Pancreas (tissue), 10 donors: Measurements from ENCODE around the gene MSL3. TPM values are rescaled to one million over a fixed set of nuclear protein-coding genes. Genes with fewer than 3 reads are reported as not detected.

ENCODE experiments used
- ATAC-seq, 4 donors: fragments of 200-7000 bp; cut with Tn5 transposase; one replicate each; pipeline versions ENCODE4 v1.8.0 to v1.9.1; 2020; ENCODE audit warnings: mild to moderate bottlenecking in 4 of 4, moderate library complexity in 4 of 4
- DNase-seq, 6 donors: peaks; one replicate each; pipeline ENCODE4 v3.0.0-alpha.2; 2020
- FAIRE-seq: peaks from 2 replicates; lab custom pipeline; 2012; peaks lifted over from hg19 to GRCh38; lab: Jason Lieb, UNC
- H3K27ac ChIP-seq, 4 donors: fragments of 200-600 bp; sonication (generic); 1 replicate in 3 of 4; 2 replicates in 1 of 4; pipeline versions ENCODE4 v1.5.0 to v1.8.0; 2020
- H3K27me3 ChIP-seq, 4 donors: fragments of 200-600 bp; one replicate each; pipeline ENCODE4 v1.8.0; 2021
- H3K36me3 ChIP-seq, 3 donors: fragments of 200-600 bp; sonication (generic) in 1 of 3; one replicate each; pipeline versions ENCODE4 v1.5.0 to v1.8.0; 2020 to 2021
- H3K4me1 ChIP-seq, 3 donors: fragments of 200-600 bp; one replicate each; pipeline ENCODE4 v1.8.0; 2021
- H3K4me3 ChIP-seq, 4 donors: fragments of 200-600 bp; sonication (generic) in 2 of 4; one replicate each; pipeline versions ENCODE4 v1.5.0 to v1.8.0; 2020 to 2021
- H3K9me3 ChIP-seq, 4 donors: fragments of 200-600 bp; one replicate each; pipeline ENCODE4 v1.8.0; 2021
- CTCF ChIP-seq, 4 donors: fragments of 200-600 bp; sonication (generic) in 3 of 4; IDR thresholded peaks; one replicate each; pipeline versions ENCODE4 v1.5.0 to v1.8.0; 2021; ENCODE audit warnings: antibody characterized with exemption in 4 of 4
- WGBS, 2 donors: extraction: QIAGEN DNeasy Blood & Tissue Kit; methylation state at CpG; one replicate each; pipeline ENCODE4 v1.1.7; 2013; 5-methylcytosine and 5-hydroxymethylcytosine counted together
- intact Hi-C, 3 donors: fragments of 100-400 bp; cut with DNase I; formaldehyde crosslinking; loops; one replicate each; pipeline versions ENCODE4 v1.11.1 to v1.14.2; 2022
- polyA plus RNA-seq, 2 donors: library from polyadenylated mRNA; stranded (reverse); fragments of 200-250 nt; gene quantifications; one replicate each; pipeline ENCODE4 v1.2.3, GENCODE V29; 2013
- total RNA-seq, 6 donors: library from RNA; stranded (reverse); fragmentation: NEBNext Ultra II Directional in 4 of 6; extraction: Animal tissue kit (Norgen Biotek cat#: 25700) in 4 of 6; gene quantifications; one replicate each; pipeline versions ENCODE4 v1.2.1 to v1.2.4, GENCODE V29; 2021 to 2023
- donor health status: healthy with polysubstance abuse.
- donor health status: DM: no; HTN: no; CAD: no; lungs with moderate emphysema.
- donor health status: DM: no; HTN: no; CAD: no.
- donor health status: control.
- donor health status: control.
- donor health status: Bipolar disorder and iron deficiency.
- donor health status: DM: yes; HTN: yes; CAD: no.
- donor health status: DM: no; HTN: no; CAD: no.
- donor health status: DM: no; HTN: no; CAD: no.
- donor health status: DM: yes; HTN: yes; CAD: no.

MSL3 gene
- total and polyA plus RNA-seq, 8 donors, result 6.5 to 17.8 (median 9.0) TPM

GRCh38 chrX:11754958-11755645 lies 2.9 kb upstream of the MSL3 start:
- FAIRE-seq (no peak), DNase-seq (no peak)
- intact Hi-C loops, result no loop called here

GRCh38 chrX:11755724-11756123 lies 2.3 kb upstream of the MSL3 start:
- ATAC-seq (no peak), FAIRE-seq (no peak), DNase-seq (no peak)
- Histone ChIP-seq H3K4me3 (no peak overlapping the region), H3K4me1 (no peaks in the 10 kb centered on the region), H3K36me3 (no peaks in the 10 kb centered on the region), H3K9me3 (no peaks in the 10 kb centered on the region), H3K27ac (no peak overlapping the region), H3K27me3 (no peaks in the 10 kb centered on the region)
- intact Hi-C loops, result no loop called here
- WGBS, 2 donors, result 46 to 51% methylated on average over 2 of the region's 2 CpGs
- no peak for TF ChIP-seq CTCF (IDR thresholded peaks at IDR 0.05)

More at GRCh38 chrX:11754958-11755645, 2.9 kb upstream of the MSL3 start:
- no peak for ATAC-seq
- WGBS, 2 donors, result 59 to 63% methylated on average over 18 of the region's 18 CpGs
- Histone ChIP-seq H3K36me3 (no peaks in the 10 kb centered on the region), H3K27ac (no peak overlapping the region), H3K27me3 (no peaks in the 10 kb centered on the region), H3K4me1 (no peaks in the 10 kb centered on the region), H3K9me3 (no peaks in the 10 kb centered on the region), H3K4me3 (no peak overlapping the region)
- no peak for TF ChIP-seq CTCF (IDR thresholded peaks at IDR 0.05)

- no peak for TF ChIP-seq CTCF (IDR thresholded peaks at IDR 0.05)
- Histone ChIP-seq H3K27me3 (no peaks in the 10 kb centered on the region), H3K9me3 (no peaks in the 10 kb centered on the region), H3K27ac (no peak overlapping the region), H3K4me1 (no peaks in the 10 kb centered on the region), H3K4me3 (no peak overlapping the region), H3K36me3 (no peaks in the 10 kb centered on the region)
- FAIRE-seq, result no peak
- 71 to 78% methylated on average over 15 of the region's 15 CpGs for WGBS, 2 donors
- no peak for ATAC-seq
- intact Hi-C loops, result no loop called here
- DNase-seq, result no peak
These were observed 1.4 kb upstream of the MSL3 start for GRCh38 chrX:11756354-11757318.

- H3K27me3 ChIP-seq, result no peaks in the 10 kb centered on the region
- H3K4me3 ChIP-seq, result peak overlapping the region; percentile 9 to 67 (median 48)
- FAIRE-seq, result no peak
- 7 to 33% methylated on average over 14 of the region's 14 CpGs for WGBS, 2 donors
- DNase-seq, result no peak
- intact Hi-C loops, result no loop called here
- no peaks in the 10 kb centered on the region for H3K4me1 ChIP-seq
- peak overlapping the region; percentile 57 to 83 (median 68) for H3K27ac ChIP-seq
- H3K9me3 ChIP-seq, result no peaks in the 10 kb centered on the region
- TF ChIP-seq CTCF (IDR thresholded peaks at IDR 0.05), result no peak
- ATAC-seq, result no peak
- no peaks in the 10 kb centered on the region for H3K36me3 ChIP-seq
These were observed 679 bp upstream of the MSL3 start for GRCh38 chrX:11757397-11757718.
